ENCODE data around the gene ARHGEF19. TPM values are rescaled to one million over a fixed set of nuclear protein-coding genes. Genes with fewer than 3 reads are reported as not detected.

ARHGEF19 gene
- total RNA-seq, 1 donor from 2014 or later: 8.5 TPM

DNA sequence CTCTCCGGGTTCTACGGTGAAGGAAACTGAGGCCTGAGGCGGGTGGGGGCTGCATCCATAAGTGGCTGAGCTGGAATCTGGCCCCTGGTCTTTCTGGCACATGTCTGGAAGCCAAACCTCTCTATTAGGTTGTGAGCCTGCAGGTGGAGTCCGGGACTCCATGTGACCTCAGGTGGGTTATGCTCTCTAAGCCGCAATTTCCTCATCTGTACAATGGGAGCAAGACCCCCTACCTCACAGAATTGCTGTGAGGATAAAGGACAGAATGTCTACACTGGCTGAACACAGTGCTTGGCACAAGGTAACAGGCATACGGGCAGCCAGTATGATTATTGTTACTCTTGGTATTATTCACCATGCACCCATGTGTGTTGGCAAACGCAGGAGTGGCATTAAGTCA, 63.3 kb downstream of the ARHGEF19 start:
- H3K27ac Mint-ChIP-seq: no peak overlapping the region
- no peaks in the 10 kb centered on the region for H3K9me3 Mint-ChIP-seq
- H3K36me3 Mint-ChIP-seq (ENCODE audit: low read depth): no peaks in the 10 kb centered on the region
- no peak for DNase-seq
- no peak overlapping the region for H3K4me3 Mint-ChIP-seq
- H3K27me3 Mint-ChIP-seq: peaks cover 14% of the 10 kb centered on the region
- intact Hi-C loops (cut with micrococcal nuclease): no loop called here
- H3K4me1 Mint-ChIP-seq: peaks cover 7% of the 10 kb centered on the region

- no peaks in the 10 kb centered on the region for H3K9me3 Mint-ChIP-seq
- no peak overlapping the region for H3K4me3 Mint-ChIP-seq
- H3K36me3 Mint-ChIP-seq (ENCODE audit: low read depth): no peaks in the 10 kb centered on the region
- H3K4me1 Mint-ChIP-seq: peaks cover 7% of the 10 kb centered on the region
- intact Hi-C loops (cut with micrococcal nuclease): no loop called here
- H3K27ac Mint-ChIP-seq: no peak overlapping the region
- H3K27me3 Mint-ChIP-seq: peaks cover 9% of the 10 kb centered on the region
- no peak for DNase-seq
These were observed 63.9 kb downstream of the ARHGEF19 start for GRCh38 chr1:16148329-16149092.

Other genes starting within 250 kb of the ARHGEF19 start
- 60.9 and 63.9 TPM in 2 replicates for gene ZBTB17, start 236.6 kb downstream of the ARHGEF19 start, total RNA-seq
- not detected in 2 replicates for gene SRARP, start 208.4 kb downstream of the ARHGEF19 start, total RNA-seq
- gene HSPB7, start 194.6 kb downstream of the ARHGEF19 start, total RNA-seq: not detected in 2 replicates
- gene CLCNKA, start 190.6 kb downstream of the ARHGEF19 start, total RNA-seq: not detected in 2 replicates
- gene CLCNKB, start 168.9 kb downstream of the ARHGEF19 start, total RNA-seq: not detected in 2 replicates
- 0.26 and 0.38 TPM in 2 replicates for gene FAM131C, start 139.0 kb downstream of the ARHGEF19 start, total RNA-seq
- gene EPHA2, start 56.6 kb downstream of the ARHGEF19 start, total RNA-seq: not detected in 2 replicates
- gene CPLANE2, start 24.5 kb upstream of the ARHGEF19 start, total RNA-seq: 4.8 and 6.1 TPM in 2 replicates
- 20.4 and 20.8 TPM in 2 replicates for gene FBXO42, start 139.8 kb upstream of the ARHGEF19 start, total RNA-seq
- gene SZRD1, start 154.6 kb upstream of the ARHGEF19 start, total RNA-seq: 195 and 200 TPM in 2 replicates
- not detected in 2 replicates for gene SPATA21, start 224.8 kb upstream of the ARHGEF19 start, total RNA-seq
- gene NECAP2, start 228.1 kb upstream of the ARHGEF19 start, total RNA-seq: 74.1 and 76.8 TPM in 2 replicates

All from activated CD4-positive, alpha-beta T cell treated with anti-CD3 and anti-CD28 coated beads, Interleukin-2, amount 10 ng/mL, durations not matched to agents 24 days and 14 days (primary cell).